B cell (primary cell): ENCODE data around the gene OXSR1. TPM values are rescaled to one million over a fixed set of nuclear protein-coding genes. Genes with fewer than 3 reads are reported as not detected.

ENCODE experiments used
- ATAC-seq: fragments of 200-7000 bp; cut with Tn5 transposase; one replicate; pipeline ENCODE4 v1.10.0; 2021; ENCODE audit warnings: low read depth, mild to moderate bottlenecking, moderate number of reproducible peaks, moderate library complexity
- CTCF ChIA-PET: fragments of 350-600 bp; sonication (Branson Sonifier 250); formaldehyde crosslinking; loops from one replicate; lab custom pipeline; 2021; ENCODE audit warnings: antibody characterized with exemption, inconsistent platforms; lab: Charles Lee
- POLR2A ChIA-PET: fragments of 350-600 bp; sonication (Branson Sonifier 250); formaldehyde crosslinking; loops from one replicate; lab custom pipeline; 2021; ENCODE audit warnings: antibody characterized with exemption; lab: Charles Lee
- DNase-seq: peaks from one replicate; pipeline ENCODE4 v3.0.0; 2013
- H2AFZ ChIP-seq: 2 replicates; pipeline ENCODE4 v1.6.1; 2012; ENCODE audit warnings: mild to moderate bottlenecking, low read depth, low read length; ENCODE audit not compliant: insufficient read depth, poor library complexity, severe bottlenecking
- H3K27ac ChIP-seq, 2 donors: 1 replicate in 1 of 2; 2 replicates in 1 of 2; pipeline ENCODE4 v1.5.1; 2012 to 2013; ENCODE audit warnings: low read length in 2 of 2, mild to moderate bottlenecking in 2 of 2, moderate library complexity in 1 of 2
- H3K27me3 ChIP-seq, 4 experiments: fragments of 200-600 bp in 1 of 4; sonication (generic) in 1 of 4; replicated peaks in 1 of 4; 1 replicate in 2 of 4; 2 replicates in 2 of 4; pipeline versions ENCODE4 v1.6.1 to v1.7.0; 2013 to 2016; ENCODE audit warnings: low read length in 3 of 4, mild to moderate bottlenecking in 2 of 4, mixed read lengths in 1 of 4, moderate library complexity in 1 of 4; ENCODE audit not compliant: insufficient read depth in 4 of 4, control insufficient read depth in 3 of 4; ENCODE audit errors: control extremely low read depth in 1 of 4
- H3K36me3 ChIP-seq, 2 experiments: replicated peaks in 1 of 2; 1 replicate in 1 of 2; 2 replicates in 1 of 2; pipeline versions ENCODE4 v1.6.1 to v1.7.1; 2013; ENCODE audit warnings: low read length in 1 of 2; ENCODE audit not compliant: insufficient read depth in 2 of 2, control insufficient read depth in 1 of 2; ENCODE audit errors: control extremely low read depth in 1 of 2, extremely low read depth in 1 of 2
- H3K4me1 ChIP-seq, 2 donors: fragments of 200-600 bp in 1 of 2; sonication (generic) in 1 of 2; 1 replicate in 1 of 2; 2 replicates in 1 of 2; pipeline versions ENCODE4 v1.5.1 to v1.6.1; 2013 to 2017; ENCODE audit warnings: low read length in 2 of 2; ENCODE audit not compliant: control insufficient read depth in 2 of 2, insufficient read depth in 2 of 2
- H3K4me2 ChIP-seq: replicated peaks from 2 replicates; pipeline ENCODE3; 2012; ENCODE audit warnings: mild to moderate bottlenecking, low read depth, low read length; ENCODE audit not compliant: poor library complexity, severe bottlenecking
- H3K4me3 ChIP-seq, 5 experiments: fragments of 200-600 bp in 1 of 5; sonication (generic) in 1 of 5; 1 replicate in 3 of 5; 2 replicates in 2 of 5; pipeline versions ENCODE4 v1.5.1 to v1.7.0; 2011 to 2016; ENCODE audit warnings: low read length in 4 of 5, mild to moderate bottlenecking in 4 of 5, low read depth in 2 of 5, control low read depth in 1 of 5, moderate library complexity in 1 of 5; ENCODE audit not compliant: insufficient read depth in 1 of 5; ENCODE audit errors: control extremely low read depth in 1 of 5, extremely low read depth in 1 of 5
- H3K79me2 ChIP-seq: fragments of 200-600 bp; sonication (generic); one replicate; pipeline ENCODE4 v1.6.0; 2016; ENCODE audit warnings: low read length; ENCODE audit not compliant: control insufficient read depth, insufficient read depth
- H3K9ac ChIP-seq: fragments of 200-600 bp; sonication (generic); 2 replicates; pipeline ENCODE4 v1.6.1; 2017; ENCODE audit warnings: mild to moderate bottlenecking, low read length, moderate library complexity
- H3K9me3 ChIP-seq, 3 donors: one replicate each; pipeline versions ENCODE4 v1.6.1 to v1.7.1; 2013; ENCODE audit warnings: low read length in 2 of 3; ENCODE audit not compliant: control insufficient read depth in 2 of 3, insufficient read depth in 1 of 3; ENCODE audit errors: control extremely low read depth in 1 of 3
- H4K20me1 ChIP-seq: 2 replicates; pipeline ENCODE4 v1.6.0; 2012; ENCODE audit warnings: mild to moderate bottlenecking, low read length; ENCODE audit not compliant: insufficient read depth, control insufficient read depth, poor library complexity, severe bottlenecking
- H3K27ac Mint-ChIP-seq: one replicate; pipeline ENCODE4 v1.8.0; 2021; ENCODE audit warnings: mixed read lengths
- H3K27me3 Mint-ChIP-seq: one replicate; pipeline ENCODE4 v1.8.0; 2021; ENCODE audit warnings: mixed read lengths
- H3K4me1 Mint-ChIP-seq: one replicate; pipeline ENCODE4 v1.8.0; 2021; ENCODE audit warnings: mixed read lengths
- H3K4me3 Mint-ChIP-seq: one replicate; pipeline ENCODE4 v1.8.0; 2021; ENCODE audit warnings: mixed read lengths
- H3K9me3 Mint-ChIP-seq: one replicate; pipeline ENCODE4 v1.8.0; 2022; ENCODE audit warnings: mixed read lengths; ENCODE audit not compliant: insufficient read depth
- EZH2 ChIP-seq: IDR thresholded peaks from 2 replicates; pipeline ENCODE4 v1.6.1; 2012; ENCODE audit warnings: borderline replicate concordance, low read depth, mild to moderate bottlenecking, moderate library complexity, low read length; ENCODE audit not compliant: insufficient read depth, poor library complexity, severe bottlenecking
- WGBS: methylation state at CpG from one replicate; pipeline ENCODE4 v1.1.5; 2013; ENCODE audit warnings: missing lambda C conversion rate; ENCODE audit not compliant: insufficient coverage; 5-methylcytosine and 5-hydroxymethylcytosine counted together
- intact Hi-C: fragments of 100-400 bp; cut with micrococcal nuclease; formaldehyde crosslinking; loops from one replicate; pipeline ENCODE4 v1.10.0; 2022
- polyA plus RNA-seq: library from polyadenylated mRNA; depleted of rRNA; stranded (reverse); fragments of >200 nt; gene quantifications from 2 replicates; pipeline ENCODE4 v1.2.3, GENCODE V29; 2012
- total RNA-seq, 2 donors: library from RNA; stranded (reverse); fragments of 120-200 nt in 1 of 2; gene quantifications; 1 replicate in 1 of 2; 2 replicates in 1 of 2; pipeline versions ENCODE4 v1.2.3 to v1.2.4, GENCODE V29; 2013 to 2022
- TF ChIP-seq, protein P1 (sequence below): fragments of 200-600 bp; IDR thresholded peaks from one replicate; pipeline ENCODE4 v1.8.0; 2022; ENCODE audit warnings: antibody characterized with exemption, mild to moderate bottlenecking

The OXSR1 gene
- total and polyA plus RNA-seq, 2 donors (not counting 1 experiment from before 2014, with no cell fraction given): 15.5 to 41.5 TPM

DNA sequence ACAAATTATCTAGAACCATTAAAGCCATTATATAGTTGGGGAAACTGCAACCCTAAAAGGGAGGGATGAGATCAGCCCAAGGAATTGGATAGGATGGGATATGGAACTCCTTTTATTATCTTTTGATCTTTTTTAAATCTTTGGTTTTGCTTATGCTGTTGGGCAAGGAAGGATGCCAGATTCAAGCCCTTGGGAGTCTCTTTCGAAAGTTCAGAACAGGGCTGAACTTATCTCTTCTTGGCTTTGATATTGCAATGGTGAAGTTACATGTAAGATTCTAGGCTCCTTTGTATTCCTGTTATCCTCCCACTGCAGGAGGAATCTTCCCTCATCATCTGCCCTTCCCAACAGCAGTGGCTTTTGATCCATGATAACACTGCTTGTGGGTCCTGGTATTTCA is 90.3 kb downstream of the OXSR1 start:
- Histone ChIP-seq H3K4me1 (no peaks in the 10 kb centered on the region), H3K36me3 (peaks cover 1 to 42% of the 10 kb centered on the region in 2 experiments), H3K4me3 (no peak overlapping the region), H3K9ac (no peak overlapping the region), H3K4me2 (no peak overlapping the region), H3K27ac (no peak overlapping the region), H4K20me1 (no peaks in the 10 kb centered on the region), H2AFZ (no peak overlapping the region), H3K79me2 (no peaks in the 10 kb centered on the region), H3K27me3 (no peaks in the 10 kb centered on the region), H3K9me3 (no peaks in the 10 kb centered on the region)
- intact Hi-C loops: no loop called here
- 100% methylated on average over 1 of the region's 1 CpG for WGBS
- ATAC-seq: no peak
- Mint-ChIP-seq H3K9me3 (no peaks in the 10 kb centered on the region), H3K4me1 (no peaks in the 10 kb centered on the region), H3K27me3 (no peaks in the 10 kb centered on the region), H3K27ac (no peak overlapping the region), H3K4me3 (no peak overlapping the region)
- ChIA-PET CTCF (interaction anchor here (1.1 kb wide), 1 partner anchor 18 kb away, joined by 3 read pairs; no protein-coding TSS in a partner anchor), POLR2A (no interaction called here)
- DNase-seq: no peak
- TF ChIP-seq, protein P1, sequence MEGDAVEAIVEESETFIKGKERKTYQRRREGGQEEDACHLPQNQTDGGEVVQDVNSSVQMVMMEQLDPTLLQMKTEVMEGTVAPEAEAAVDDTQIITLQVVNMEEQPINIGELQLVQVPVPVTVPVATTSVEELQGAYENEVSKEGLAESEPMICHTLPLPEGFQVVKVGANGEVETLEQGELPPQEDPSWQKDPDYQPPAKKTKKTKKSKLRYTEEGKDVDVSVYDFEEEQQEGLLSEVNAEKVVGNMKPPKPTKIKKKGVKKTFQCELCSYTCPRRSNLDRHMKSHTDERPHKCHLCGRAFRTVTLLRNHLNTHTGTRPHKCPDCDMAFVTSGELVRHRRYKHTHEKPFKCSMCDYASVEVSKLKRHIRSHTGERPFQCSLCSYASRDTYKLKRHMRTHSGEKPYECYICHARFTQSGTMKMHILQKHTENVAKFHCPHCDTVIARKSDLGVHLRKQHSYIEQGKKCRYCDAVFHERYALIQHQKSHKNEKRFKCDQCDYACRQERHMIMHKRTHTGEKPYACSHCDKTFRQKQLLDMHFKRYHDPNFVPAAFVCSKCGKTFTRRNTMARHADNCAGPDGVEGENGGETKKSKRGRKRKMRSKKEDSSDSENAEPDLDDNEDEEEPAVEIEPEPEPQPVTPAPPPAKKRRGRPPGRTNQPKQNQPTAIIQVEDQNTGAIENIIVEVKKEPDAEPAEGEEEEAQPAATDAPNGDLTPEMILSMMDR: no peak
- TF ChIP-seq EZH2: no peak

DNA sequence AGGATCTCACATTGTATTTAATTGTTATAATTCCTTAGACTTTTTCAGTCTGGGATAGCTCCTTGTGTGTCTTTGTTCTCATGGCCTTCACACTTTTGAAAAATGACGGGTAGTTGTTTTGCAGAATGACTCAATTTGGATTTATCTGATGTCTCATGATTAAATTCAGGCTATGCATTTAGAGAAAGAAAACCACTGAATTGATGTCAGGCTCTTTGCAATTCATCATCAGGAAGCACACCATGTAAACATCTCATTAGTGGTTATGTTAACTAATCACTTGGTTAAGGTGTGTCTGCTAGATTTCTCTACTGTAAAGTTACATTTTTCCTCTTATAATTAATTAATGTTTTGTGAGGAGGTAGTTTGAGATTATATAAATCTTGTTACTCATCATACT is 92.2 kb downstream of the OXSR1 start:
- DNase-seq (no peak), ATAC-seq (no peak)
- no peaks in the 10 kb centered on the region for H3K4me1 Mint-ChIP-seq
- WGBS: 60% methylated on average over 1 of the region's 1 CpG
- no peak overlapping the region for H3K27ac ChIP-seq
- H4K20me1 ChIP-seq: no peaks in the 10 kb centered on the region
- H3K9ac ChIP-seq: no peak overlapping the region
- no peak overlapping the region for H2AFZ ChIP-seq
- CTCF ChIA-PET: no interaction called here
- no peak overlapping the region for H3K4me3 Mint-ChIP-seq
- H3K9me3 Mint-ChIP-seq: no peaks in the 10 kb centered on the region
- intact Hi-C loops: no loop called here
- POLR2A ChIA-PET: no interaction called here
- no peaks in the 10 kb centered on the region for H3K27me3 Mint-ChIP-seq
- H3K79me2 ChIP-seq: no peaks in the 10 kb centered on the region
- no peaks in the 10 kb centered on the region for H3K9me3 ChIP-seq
- H3K27ac Mint-ChIP-seq: no peak overlapping the region
- no peaks in the 10 kb centered on the region for H3K27me3 ChIP-seq
- H3K36me3 ChIP-seq: peaks cover 0 to 27% of the 10 kb centered on the region in 2 experiments
- no peaks in the 10 kb centered on the region for H3K4me1 ChIP-seq
- no peak overlapping the region for H3K4me3 ChIP-seq
- TF ChIP-seq, protein P1: no peak
- no peak for TF ChIP-seq EZH2
- no peak overlapping the region for H3K4me2 ChIP-seq
